Kidney epithelial cell (primary cell): ENCODE results near the gene TMEM184A. TPM values are rescaled to one million over a fixed set of nuclear protein-coding genes. Genes with fewer than 3 reads are reported as not detected.

Source experiments
- DNase-seq: peaks from one replicate; pipeline ENCODE4 v3.0.0-alpha.2; 2010; ENCODE audit warnings: low read depth
- H3K27me3 ChIP-seq: 2 replicates; pipeline ENCODE4 v1.6.0; 2011; ENCODE audit warnings: low read length; ENCODE audit not compliant: control insufficient read depth, insufficient read depth
- H3K36me3 ChIP-seq: 2 replicates; pipeline ENCODE4 v1.5.1; 2011; ENCODE audit warnings: low read length; ENCODE audit not compliant: control insufficient read depth, insufficient read depth
- H3K4me3 ChIP-seq: 2 replicates; pipeline ENCODE4 v1.5.1; 2011; ENCODE audit warnings: low read depth, mild to moderate bottlenecking, control low read depth, low read length
- total RNA-seq: library from RNA; depleted of rRNA; stranded (reverse); fragments of >200 nt; gene quantifications from 2 replicates; pipeline ENCODE4 v1.2.3, GENCODE V29; 2015
- TF ChIP-seq, protein P1 (sequence below): IDR thresholded peaks from 2 replicates; pipeline ENCODE4 v1.5.1; 2011; ENCODE audit warnings: mild to moderate bottlenecking, moderate library complexity, low read length, control low read depth, inconsistent platforms; ENCODE audit not compliant: insufficient read depth, poor library complexity, severe bottlenecking

Gene TMEM184A
- total RNA-seq, 1 donor from 2014 or later = 5.7 TPM

DNA sequence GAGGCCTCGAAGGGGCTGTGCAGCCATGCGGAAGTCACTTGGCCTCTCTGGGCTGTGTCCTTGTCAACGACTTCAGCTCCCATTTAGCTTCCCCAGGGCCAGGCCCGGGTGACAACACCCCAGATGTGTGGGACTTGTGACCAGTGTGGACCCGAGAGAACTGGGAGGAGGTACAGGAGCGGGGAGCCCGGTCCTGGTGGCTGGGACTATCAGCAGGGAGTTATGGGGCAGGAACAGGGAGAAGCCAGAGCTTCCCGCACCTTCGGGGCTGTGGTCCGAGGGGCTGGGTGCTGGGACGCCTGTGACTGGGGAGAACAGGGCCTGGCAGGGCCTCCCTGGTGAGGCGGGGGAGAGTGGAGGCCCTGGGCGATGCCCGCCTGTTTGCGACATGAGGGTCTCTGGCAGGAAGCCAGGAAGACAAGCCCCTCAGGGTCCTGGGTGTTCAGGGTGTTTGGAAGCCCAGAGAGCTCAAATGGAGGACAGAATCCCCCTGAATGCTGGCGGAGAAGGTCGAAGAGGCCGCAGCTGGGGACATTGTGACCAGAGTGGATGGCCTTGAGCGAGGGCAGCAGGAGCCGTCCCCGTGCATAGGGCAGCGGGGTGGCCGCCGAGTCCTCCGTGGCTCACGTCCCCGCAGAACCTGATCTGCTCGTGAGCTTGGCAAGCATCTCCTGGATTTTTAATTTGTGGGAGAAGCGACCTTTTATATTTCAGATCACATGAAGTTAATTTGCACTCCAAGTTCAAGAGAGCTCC, 43.8 kb upstream of the TMEM184A start:
- no peak for DNase-seq
- H3K4me3 ChIP-seq = no peak overlapping the region
- TF ChIP-seq, protein P1, sequence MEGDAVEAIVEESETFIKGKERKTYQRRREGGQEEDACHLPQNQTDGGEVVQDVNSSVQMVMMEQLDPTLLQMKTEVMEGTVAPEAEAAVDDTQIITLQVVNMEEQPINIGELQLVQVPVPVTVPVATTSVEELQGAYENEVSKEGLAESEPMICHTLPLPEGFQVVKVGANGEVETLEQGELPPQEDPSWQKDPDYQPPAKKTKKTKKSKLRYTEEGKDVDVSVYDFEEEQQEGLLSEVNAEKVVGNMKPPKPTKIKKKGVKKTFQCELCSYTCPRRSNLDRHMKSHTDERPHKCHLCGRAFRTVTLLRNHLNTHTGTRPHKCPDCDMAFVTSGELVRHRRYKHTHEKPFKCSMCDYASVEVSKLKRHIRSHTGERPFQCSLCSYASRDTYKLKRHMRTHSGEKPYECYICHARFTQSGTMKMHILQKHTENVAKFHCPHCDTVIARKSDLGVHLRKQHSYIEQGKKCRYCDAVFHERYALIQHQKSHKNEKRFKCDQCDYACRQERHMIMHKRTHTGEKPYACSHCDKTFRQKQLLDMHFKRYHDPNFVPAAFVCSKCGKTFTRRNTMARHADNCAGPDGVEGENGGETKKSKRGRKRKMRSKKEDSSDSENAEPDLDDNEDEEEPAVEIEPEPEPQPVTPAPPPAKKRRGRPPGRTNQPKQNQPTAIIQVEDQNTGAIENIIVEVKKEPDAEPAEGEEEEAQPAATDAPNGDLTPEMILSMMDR = no peak
- peaks cover 31% of the 10 kb centered on the region for H3K27me3 ChIP-seq
- no peaks in the 10 kb centered on the region for H3K36me3 ChIP-seq

GRCh38 chr7:1598961-1599639, 43.1 kb upstream of the TMEM184A start:
- H3K27me3 ChIP-seq = peaks cover 26% of the 10 kb centered on the region
- no peak overlapping the region for H3K4me3 ChIP-seq
- no peak for DNase-seq
- no peaks in the 10 kb centered on the region for H3K36me3 ChIP-seq
- TF ChIP-seq, protein P1 = no peak

DNA sequence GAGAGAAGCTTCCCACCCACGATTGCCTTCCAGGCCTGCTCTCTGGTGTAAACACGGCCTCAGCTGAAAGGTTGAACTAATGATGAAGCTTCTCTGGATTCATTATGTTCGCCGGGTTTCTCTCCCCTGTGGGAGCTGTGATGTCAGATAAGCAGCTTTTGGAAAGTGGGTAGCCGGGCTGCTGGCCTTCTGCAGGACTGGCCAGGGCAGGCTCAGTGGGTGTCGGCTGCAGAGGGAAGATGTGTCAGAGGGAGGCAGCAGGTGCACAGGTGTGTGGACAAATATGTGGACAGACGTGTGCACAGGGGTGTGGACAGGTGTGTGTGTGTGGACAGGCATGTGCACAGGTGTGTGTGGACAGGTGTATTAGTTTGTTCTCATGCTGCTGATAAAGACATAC, 42.3 kb upstream of the TMEM184A start:
- Histone ChIP-seq H3K27me3 (peaks cover 23% of the 10 kb centered on the region), H3K4me3 (no peak overlapping the region), H3K36me3 (no peaks in the 10 kb centered on the region)
- DNase-seq = no peak
- TF ChIP-seq, protein P1 = no peak

- no peak overlapping the region for H3K4me3 ChIP-seq
- TF ChIP-seq, protein P1 = no peak
Observed at GRCh38 chr7:1597791-1598190, 41.8 kb upstream of the TMEM184A start.

GRCh38 chr7:1597066-1597760, 41.2 kb upstream of the TMEM184A start:
- H3K4me3 ChIP-seq = no peak overlapping the region
- H3K27me3 ChIP-seq = peaks cover 26% of the 10 kb centered on the region
- TF ChIP-seq, protein P1 = no peak
- H3K36me3 ChIP-seq = no peaks in the 10 kb centered on the region
- no peak for DNase-seq

More at GRCh38 chr7:1597791-1598190, 41.8 kb upstream of the TMEM184A start:
- no peak for DNase-seq
- Histone ChIP-seq H3K27me3 (peaks cover 23% of the 10 kb centered on the region), H3K36me3 (no peaks in the 10 kb centered on the region)
